Measurements from ENCODE around the gene TPPP. TPM values are rescaled to one million over a fixed set of nuclear protein-coding genes. Genes with fewer than 3 reads are reported as not detected.

TPPP gene
- total RNA-seq, 2 donors from 2014 or later = 1.7 to 4.0 TPM

DNA sequence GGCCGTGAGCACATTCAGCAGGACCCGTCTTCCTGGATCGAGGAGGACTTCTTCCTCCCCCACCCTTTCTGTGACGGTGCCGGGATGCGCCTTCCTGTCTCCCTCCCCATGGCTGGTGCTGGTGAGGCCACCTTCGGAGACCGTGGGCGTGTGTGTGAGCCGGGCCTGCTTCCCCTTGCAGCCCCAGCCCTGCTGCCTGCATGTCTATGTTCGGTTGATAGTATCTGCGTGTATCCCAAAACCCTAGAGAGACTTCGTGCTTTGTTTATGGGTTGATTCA, 68.3 kb downstream of the TPPP start:
- TF ChIP-seq, protein P1, sequence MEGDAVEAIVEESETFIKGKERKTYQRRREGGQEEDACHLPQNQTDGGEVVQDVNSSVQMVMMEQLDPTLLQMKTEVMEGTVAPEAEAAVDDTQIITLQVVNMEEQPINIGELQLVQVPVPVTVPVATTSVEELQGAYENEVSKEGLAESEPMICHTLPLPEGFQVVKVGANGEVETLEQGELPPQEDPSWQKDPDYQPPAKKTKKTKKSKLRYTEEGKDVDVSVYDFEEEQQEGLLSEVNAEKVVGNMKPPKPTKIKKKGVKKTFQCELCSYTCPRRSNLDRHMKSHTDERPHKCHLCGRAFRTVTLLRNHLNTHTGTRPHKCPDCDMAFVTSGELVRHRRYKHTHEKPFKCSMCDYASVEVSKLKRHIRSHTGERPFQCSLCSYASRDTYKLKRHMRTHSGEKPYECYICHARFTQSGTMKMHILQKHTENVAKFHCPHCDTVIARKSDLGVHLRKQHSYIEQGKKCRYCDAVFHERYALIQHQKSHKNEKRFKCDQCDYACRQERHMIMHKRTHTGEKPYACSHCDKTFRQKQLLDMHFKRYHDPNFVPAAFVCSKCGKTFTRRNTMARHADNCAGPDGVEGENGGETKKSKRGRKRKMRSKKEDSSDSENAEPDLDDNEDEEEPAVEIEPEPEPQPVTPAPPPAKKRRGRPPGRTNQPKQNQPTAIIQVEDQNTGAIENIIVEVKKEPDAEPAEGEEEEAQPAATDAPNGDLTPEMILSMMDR (IDR thresholded peaks at IDR 0.05) = no peak
- Histone ChIP-seq H3K4me1 (no peaks in the 10 kb centered on the region), H3K27me3 (no peaks in the 10 kb centered on the region), H3K36me3 (no peaks in the 10 kb centered on the region), H3K4me3 (no peak overlapping the region), H3K9me3 (no peaks in the 10 kb centered on the region), H3K27ac (no peak overlapping the region), H3K9ac (ENCODE audit: low read depth in 2 of 2, low read length in 2 of 2) (no peak overlapping the region)
- intact Hi-C loops (cut with DNase I) = no loop called here
- DNase-seq = no peak

DNA sequence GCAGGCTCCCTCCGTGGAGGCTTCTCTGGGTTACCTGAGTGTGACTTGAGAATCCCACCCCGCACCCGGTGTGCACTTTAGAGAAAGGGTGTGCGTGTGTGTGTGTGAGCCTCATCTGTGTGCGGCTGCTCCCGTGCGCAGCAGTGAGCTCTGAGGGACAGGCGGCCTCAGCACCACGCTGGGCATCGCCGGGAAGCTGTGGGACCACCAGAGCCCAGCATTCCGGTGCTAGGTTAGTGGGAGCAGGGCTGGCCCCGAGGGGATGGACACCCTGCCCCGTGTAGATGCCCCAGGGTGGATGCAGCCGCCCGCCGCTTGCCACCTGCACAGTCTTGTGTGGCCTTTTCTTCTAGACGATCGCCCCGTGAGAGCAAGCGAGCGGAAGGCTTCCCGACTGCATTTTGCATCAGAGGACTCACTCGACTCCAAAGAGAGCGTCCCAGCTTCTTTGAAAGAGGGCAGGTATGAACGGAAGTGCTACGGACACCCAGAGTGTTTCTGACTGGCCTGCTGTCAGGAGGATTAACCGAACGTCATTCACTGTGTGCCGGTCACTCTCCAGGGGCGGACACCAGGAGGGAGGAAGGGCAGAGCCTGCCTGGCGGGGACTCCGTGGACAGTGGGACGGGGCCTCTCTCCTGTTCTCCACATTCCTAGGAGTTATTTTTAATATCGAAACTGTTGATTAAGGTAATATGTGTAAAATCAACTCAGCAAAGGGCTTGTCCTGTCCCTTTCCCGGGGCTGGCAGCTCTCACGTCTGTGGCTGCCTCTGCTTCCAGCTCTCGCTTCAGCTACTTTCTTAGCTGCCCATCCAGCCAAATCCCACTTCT, 68.8 kb downstream of the TPPP start:
- TF ChIP-seq, protein P1 (IDR thresholded peaks at IDR 0.05) = no peak
- no peak for DNase-seq
- Histone ChIP-seq H3K9ac (ENCODE audit: low read depth in 2 of 2, low read length in 2 of 2) (no peak overlapping the region), H3K4me3 (no peak overlapping the region), H3K36me3 (no peaks in the 10 kb centered on the region), H3K27ac (no peak overlapping the region), H3K9me3 (no peaks in the 10 kb centered on the region), H3K4me1 (no peaks in the 10 kb centered on the region), H3K27me3 (no peaks in the 10 kb centered on the region)
- intact Hi-C loops (cut with DNase I) = no loop called here

DNA sequence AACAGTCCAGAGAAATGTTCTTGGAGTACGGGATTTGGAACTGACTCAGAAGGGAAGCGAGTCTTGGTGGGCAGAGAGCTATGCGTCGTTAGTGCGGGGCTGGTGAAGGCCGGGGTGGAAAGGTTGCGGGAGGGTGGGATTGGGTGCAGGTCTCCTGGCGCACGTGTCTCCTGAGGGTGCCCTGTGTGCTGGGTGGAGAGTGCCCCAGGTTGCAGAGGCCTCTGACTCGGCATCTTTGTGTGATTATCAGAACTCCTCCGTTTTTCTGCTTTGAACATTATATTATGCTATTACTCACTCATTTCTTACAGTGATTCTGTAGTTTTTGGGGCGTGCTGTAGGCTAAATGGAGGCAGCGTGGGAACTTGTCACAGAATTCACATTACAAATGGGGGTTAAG, 69.6 kb downstream of the TPPP start:
- no peaks in the 10 kb centered on the region for H3K36me3 ChIP-seq
- intact Hi-C loops (cut with DNase I) = no loop called here

DNA sequence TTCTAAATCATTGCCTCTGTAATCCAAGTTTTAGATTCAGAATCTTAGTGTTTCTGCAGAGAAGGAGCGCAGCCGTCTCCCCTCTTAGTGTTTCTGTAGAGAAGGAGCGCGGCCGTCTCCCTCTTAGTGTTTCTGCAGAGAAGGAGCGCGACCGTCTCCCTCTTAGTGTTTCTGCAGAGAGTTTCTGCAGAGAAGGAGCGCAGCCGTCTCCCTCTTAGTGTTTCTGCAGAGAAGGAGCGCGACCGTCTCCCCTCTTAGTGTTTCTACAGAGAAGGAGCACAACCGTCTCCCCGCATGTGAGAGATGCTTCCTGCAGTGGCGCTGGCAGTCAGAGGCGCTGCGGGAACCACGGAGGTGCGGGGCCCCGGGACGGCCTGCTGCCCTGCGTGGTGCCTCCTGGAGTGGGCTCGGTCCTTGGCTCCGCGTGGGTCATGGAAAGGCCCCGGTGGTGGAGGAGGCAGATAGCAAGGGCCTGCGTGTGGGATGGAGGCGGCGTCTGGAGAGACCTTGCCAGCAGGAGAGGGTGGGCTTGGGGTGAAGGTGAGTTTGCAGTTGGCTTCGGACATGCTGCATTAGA, 70.1 kb downstream of the TPPP start:
- Histone ChIP-seq H3K9ac (ENCODE audit: low read depth in 2 of 2, low read length in 2 of 2) (no peak overlapping the region), H3K4me1 (no peaks in the 10 kb centered on the region), H3K36me3 (no peaks in the 10 kb centered on the region), H3K27me3 (no peaks in the 10 kb centered on the region), H3K27ac (no peak overlapping the region), H3K9me3 (no peaks in the 10 kb centered on the region), H3K4me3 (no peak overlapping the region)
- TF ChIP-seq, protein P1 (IDR thresholded peaks at IDR 0.05) = no peak
- intact Hi-C loops (cut with DNase I) = no loop called here
- DNase-seq = no peak

More for the DNA sequence above, 69.6 kb downstream of the TPPP start:
- no peak for DNase-seq
- H3K4me1 ChIP-seq = no peaks in the 10 kb centered on the region
- no peak overlapping the region for H3K4me3 ChIP-seq
- no peak overlapping the region for H3K27ac ChIP-seq
- H3K27me3 ChIP-seq = no peaks in the 10 kb centered on the region
- no peaks in the 10 kb centered on the region for H3K9me3 ChIP-seq
- no peak overlapping the region for H3K9ac ChIP-seq (ENCODE audit: low read depth in 2 of 2, low read length in 2 of 2)
- TF ChIP-seq, protein P1 (IDR thresholded peaks at IDR 0.05) = no peak

DNA sequence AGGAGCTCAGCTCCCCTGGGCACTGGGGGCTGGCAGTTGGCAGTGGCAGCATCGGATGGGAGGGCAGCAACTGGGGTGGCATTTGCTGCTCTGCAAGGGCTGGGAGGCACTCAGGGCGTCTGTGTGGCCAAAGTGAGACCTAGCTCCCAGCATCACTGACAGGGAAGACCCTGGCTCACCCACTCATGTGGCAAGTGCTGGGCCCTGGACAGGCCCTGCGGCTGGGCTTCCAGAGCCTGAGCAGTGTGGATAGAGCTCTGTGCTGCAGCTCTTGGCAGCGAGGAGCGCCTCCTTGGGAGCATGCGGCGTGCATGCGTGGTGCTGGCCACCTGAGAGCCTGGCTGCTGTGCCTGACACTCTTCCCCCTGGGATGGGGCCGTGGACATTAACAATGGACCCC, 70.8 kb downstream of the TPPP start:
- no peaks in the 10 kb centered on the region for H3K4me1 ChIP-seq
- H3K9ac ChIP-seq (ENCODE audit: low read depth in 2 of 2, low read length in 2 of 2) = no peak overlapping the region
- intact Hi-C loops (cut with DNase I) = no loop called here
- no peak overlapping the region for H3K4me3 ChIP-seq
- H3K27ac ChIP-seq = no peak overlapping the region
- no peaks in the 10 kb centered on the region for H3K27me3 ChIP-seq
- DNase-seq = no peak
- H3K9me3 ChIP-seq = no peaks in the 10 kb centered on the region
- TF ChIP-seq, protein P1 (IDR thresholded peaks at IDR 0.05) = no peak
- H3K36me3 ChIP-seq = no peaks in the 10 kb centered on the region

Measured in colonic mucosa (tissue), 4 donors.